Immature natural killer cell (primary cell): Measurements from ENCODE around the gene NPAS3. TPM values are rescaled to one million over a fixed set of nuclear protein-coding genes. Genes with fewer than 3 reads are reported as not detected.

Source experiments
- DNase-seq, 3 donors: peaks; one replicate each; pipeline ENCODE4 v3.0.0; 2022; ENCODE audit warnings: mixed read lengths in 1 of 3
- H3K27ac Mint-ChIP-seq, 6 donors: one replicate each; pipeline ENCODE4 v1.8.0; 2020; ENCODE audit warnings: mixed read lengths in 6 of 6, mild to moderate bottlenecking in 5 of 6, inconsistent platforms in 4 of 6, moderate library complexity in 3 of 6
- H3K27me3 Mint-ChIP-seq, 3 donors: one replicate each; pipeline ENCODE4 v1.8.0; 2020 to 2021; ENCODE audit warnings: low read depth in 3 of 3, mild to moderate bottlenecking in 3 of 3, mixed read lengths in 3 of 3, moderate library complexity in 3 of 3, inconsistent platforms in 1 of 3
- H3K36me3 Mint-ChIP-seq, 3 donors: one replicate each; pipeline ENCODE4 v1.8.0; 2020; ENCODE audit warnings: mixed read lengths in 3 of 3, inconsistent platforms in 2 of 3, mild to moderate bottlenecking in 2 of 3
- H3K4me1 Mint-ChIP-seq, 2 donors: one replicate each; pipeline ENCODE4 v1.8.0; 2020; ENCODE audit warnings: inconsistent platforms in 2 of 2, mild to moderate bottlenecking in 2 of 2, mixed read lengths in 2 of 2, moderate library complexity in 1 of 2
- H3K4me3 Mint-ChIP-seq, 5 donors: one replicate each; pipeline ENCODE4 v1.8.0; 2020; ENCODE audit warnings: mild to moderate bottlenecking in 5 of 5, mixed read lengths in 5 of 5, inconsistent platforms in 3 of 5, moderate library complexity in 3 of 5
- H3K9me3 Mint-ChIP-seq, 6 donors: one replicate each; pipeline ENCODE4 v1.8.0; 2020; ENCODE audit warnings: mild to moderate bottlenecking in 6 of 6, mixed read lengths in 6 of 6, inconsistent platforms in 4 of 6, moderate library complexity in 3 of 6
- polyA plus RNA-seq, 3 donors: library from polyadenylated mRNA; unstranded; fragments of 300-500 nt; fragmentation: Illumina TruSeq; gene quantifications; one replicate each; pipeline ENCODE4 v1.2.3, GENCODE V29; 2021

Gene NPAS3
- polyA plus RNA-seq, 3 donors from 2014 or later, result not detected

DNA sequence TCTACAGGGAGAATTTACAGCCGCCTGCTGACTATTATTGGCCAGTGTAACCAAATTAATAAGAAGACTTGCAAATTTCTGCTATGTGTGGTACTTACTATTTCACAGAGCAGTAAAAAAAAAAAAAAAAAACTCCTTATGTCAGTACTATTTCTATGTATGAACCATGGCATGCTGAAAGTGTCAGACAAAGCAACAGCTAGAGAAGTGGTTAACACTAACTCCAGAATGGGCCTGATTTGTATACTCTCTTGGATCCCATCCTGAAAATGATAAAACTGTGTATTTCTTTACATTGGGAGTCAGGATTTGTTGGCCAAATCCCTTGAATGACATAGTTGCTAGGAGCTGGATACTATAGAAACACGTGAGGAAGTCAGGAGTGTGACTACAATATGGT, 595.4 kb downstream of the NPAS3 start:
- no peak overlapping the region for H3K4me3 Mint-ChIP-seq

DNA sequence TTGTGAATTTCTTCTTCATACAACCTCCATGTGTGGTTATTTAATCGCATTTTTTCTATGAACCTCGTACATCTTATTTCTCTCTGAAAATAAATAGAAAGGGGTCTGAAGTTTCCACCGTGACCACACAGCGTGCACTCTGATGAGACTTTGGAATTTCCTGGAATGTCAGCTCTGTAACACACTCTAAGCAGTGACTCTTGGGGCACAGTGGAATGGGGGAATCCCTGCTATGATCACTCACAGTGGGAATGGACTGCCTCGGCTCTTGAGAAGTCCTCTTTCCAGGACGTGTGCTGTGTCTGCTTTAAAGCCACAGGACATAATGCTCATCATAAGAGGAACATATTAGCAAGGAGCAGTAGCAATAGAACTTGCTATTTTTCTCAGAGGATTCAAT, 596.0 kb downstream of the NPAS3 start:
- H3K36me3 Mint-ChIP-seq, result no peaks in the 10 kb centered on the region
- H3K9me3 Mint-ChIP-seq, result peaks cover 0 to 8% (median 5%) of the 10 kb centered on the region in 6 donors
- no peaks in the 10 kb centered on the region for H3K27me3 Mint-ChIP-seq
- no peaks in the 10 kb centered on the region for H3K4me1 Mint-ChIP-seq
- no peak overlapping the region for H3K27ac Mint-ChIP-seq
- no peak for DNase-seq
- H3K4me3 Mint-ChIP-seq, result no peak overlapping the region

More for the DNA sequence above, 595.4 kb downstream of the NPAS3 start:
- no peaks in the 10 kb centered on the region for H3K27me3 Mint-ChIP-seq
- no peaks in the 10 kb centered on the region for H3K4me1 Mint-ChIP-seq
- no peak for DNase-seq
- peaks cover 0 to 12% (median 5%) of the 10 kb centered on the region in 6 donors for H3K9me3 Mint-ChIP-seq
- no peaks in the 10 kb centered on the region for H3K36me3 Mint-ChIP-seq
- no peak overlapping the region for H3K27ac Mint-ChIP-seq

DNA sequence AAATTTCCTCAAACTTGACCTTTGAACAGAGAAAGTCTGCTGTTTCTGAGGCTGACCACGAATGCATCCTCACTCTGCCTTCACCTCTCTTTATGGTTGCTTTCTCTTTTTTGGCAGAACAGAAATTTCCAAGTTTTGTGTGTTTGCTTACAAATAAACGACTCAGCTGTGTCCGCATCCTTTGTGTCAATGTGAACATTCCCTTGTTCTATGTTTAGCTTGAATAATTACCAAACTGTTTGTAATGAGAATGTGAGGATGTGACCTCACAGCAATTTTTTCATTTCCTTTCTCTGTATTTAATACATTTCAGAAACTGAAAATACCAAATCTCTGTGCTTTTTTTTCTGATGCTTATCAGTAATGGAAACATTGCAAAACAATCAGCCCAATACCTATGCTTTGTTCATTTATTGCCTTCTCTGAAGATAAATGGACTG, 601.3 kb downstream of the NPAS3 start:
- no peak for DNase-seq
- Mint-ChIP-seq H3K36me3 (no peaks in the 10 kb centered on the region), H3K4me3 (no peak overlapping the region), H3K9me3 (peaks cover 3 to 23% (median 6%) of the 10 kb centered on the region in 6 donors), H3K27me3 (no peaks in the 10 kb centered on the region), H3K4me1 (no peaks in the 10 kb centered on the region), H3K27ac (no peak overlapping the region)

- no peak overlapping the region for H3K27ac Mint-ChIP-seq
- peaks cover 3 to 23% (median 6%) of the 10 kb centered on the region in 6 donors for H3K9me3 Mint-ChIP-seq
- no peaks in the 10 kb centered on the region for H3K36me3 Mint-ChIP-seq
- H3K4me1 Mint-ChIP-seq, result no peaks in the 10 kb centered on the region
- no peak for DNase-seq
- no peak overlapping the region for H3K4me3 Mint-ChIP-seq
- no peaks in the 10 kb centered on the region for H3K27me3 Mint-ChIP-seq
Observed at GRCh38 chr14:33541171-33541570, 602.5 kb downstream of the NPAS3 start.

DNA sequence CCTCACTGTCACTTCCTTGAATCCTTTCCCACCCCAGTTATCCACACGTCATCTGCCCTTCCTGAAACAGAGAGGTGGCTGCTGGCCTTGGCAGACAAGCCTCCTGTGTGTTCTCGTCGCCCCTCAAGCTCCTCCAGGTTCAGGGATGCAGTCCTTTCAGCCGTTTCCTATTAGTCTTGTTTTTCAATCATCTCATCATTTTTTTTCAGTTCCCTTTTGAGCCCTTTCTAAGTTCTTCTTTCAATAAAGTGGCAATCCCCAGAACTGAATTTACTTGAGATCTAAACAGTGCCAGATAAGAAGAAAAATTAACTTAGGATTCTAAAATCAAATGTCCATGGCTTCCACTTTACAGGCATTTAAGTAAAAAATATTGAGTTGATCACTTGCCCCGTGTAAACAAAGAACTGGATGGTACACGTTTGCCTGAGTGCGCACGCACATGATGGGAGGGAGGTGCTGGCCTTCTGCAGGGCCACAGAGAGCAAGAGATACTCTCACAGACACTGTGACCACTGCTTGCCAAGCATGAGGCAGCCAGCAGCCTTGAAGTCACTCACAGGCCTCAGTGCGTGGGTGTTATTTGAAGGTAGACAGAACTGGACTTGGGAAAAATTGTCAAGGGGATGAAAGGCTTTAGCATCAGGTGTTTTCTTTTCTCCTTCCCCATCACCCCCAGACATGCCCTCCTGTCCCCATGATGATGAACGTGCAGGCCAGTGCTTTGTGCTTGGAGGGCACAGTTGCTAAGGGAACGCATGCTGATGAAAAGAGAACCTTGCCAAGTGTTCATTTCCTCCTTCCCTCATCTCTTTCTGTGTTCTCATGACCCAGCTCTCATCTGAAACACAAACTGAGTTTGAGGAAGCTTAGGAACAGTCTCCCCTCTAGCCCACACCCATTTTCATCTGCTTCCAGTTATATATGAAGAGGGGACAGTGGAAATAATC, 603.9 kb downstream of the NPAS3 start:
- Mint-ChIP-seq H3K4me3 (no peak overlapping the region), H3K4me1 (no peaks in the 10 kb centered on the region), H3K27ac (no peak overlapping the region), H3K27me3 (no peaks in the 10 kb centered on the region), H3K9me3 (peaks cover 2 to 19% (median 3%) of the 10 kb centered on the region in 6 donors), H3K36me3 (no peaks in the 10 kb centered on the region)
- DNase-seq, result no peak

GRCh38 chr14:33545696-33546095, 607.0 kb downstream of the NPAS3 start:
- H3K4me1 Mint-ChIP-seq, result no peaks in the 10 kb centered on the region
- H3K9me3 Mint-ChIP-seq, result peaks cover 0 to 18% (median 2%) of the 10 kb centered on the region in 6 donors
- no peak overlapping the region for H3K4me3 Mint-ChIP-seq
- H3K27me3 Mint-ChIP-seq, result peaks cover 0 to 1% (median 0%) of the 10 kb centered on the region in 3 donors
- no peak overlapping the region for H3K27ac Mint-ChIP-seq
- H3K36me3 Mint-ChIP-seq, result no peaks in the 10 kb centered on the region
- DNase-seq, result no peak

DNA sequence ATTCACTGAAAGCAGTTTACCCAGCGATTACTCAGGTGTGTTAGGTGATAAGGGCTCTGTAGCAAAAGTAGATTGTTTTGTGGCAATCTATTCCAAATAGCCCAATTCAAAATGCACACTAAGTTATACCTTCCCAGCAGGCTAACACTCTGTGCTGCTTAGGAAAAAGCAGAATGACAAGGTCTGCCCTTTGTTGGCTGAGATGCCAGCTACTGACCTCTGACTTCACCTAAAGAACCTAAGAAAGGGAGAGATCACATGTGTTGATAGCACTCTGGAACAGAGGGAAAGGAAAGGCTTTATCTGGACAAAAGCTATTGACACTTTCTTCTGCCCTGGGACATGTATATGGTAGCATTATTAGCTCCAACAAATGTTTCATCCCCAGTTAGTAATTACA, 609.9 kb downstream of the NPAS3 start:
- H3K9me3 Mint-ChIP-seq, result peaks cover 0 to 10% (median 3%) of the 10 kb centered on the region in 6 donors
- H3K4me1 Mint-ChIP-seq, result no peaks in the 10 kb centered on the region
- H3K4me3 Mint-ChIP-seq, result no peak overlapping the region
- no peaks in the 10 kb centered on the region for H3K36me3 Mint-ChIP-seq
- peaks cover 0 to 1% (median 0%) of the 10 kb centered on the region in 3 donors for H3K27me3 Mint-ChIP-seq
- no peak for DNase-seq
- H3K27ac Mint-ChIP-seq, result no peak overlapping the region

- H3K9me3 Mint-ChIP-seq, result peaks cover 0 to 19% (median 4%) of the 10 kb centered on the region in 6 donors
- no peak for DNase-seq
- H3K4me3 Mint-ChIP-seq, result no peak overlapping the region
- H3K27ac Mint-ChIP-seq, result no peak overlapping the region
- no peaks in the 10 kb centered on the region for H3K36me3 Mint-ChIP-seq
- H3K4me1 Mint-ChIP-seq, result no peaks in the 10 kb centered on the region
- peaks cover 0 to 1% (median 0%) of the 10 kb centered on the region in 3 donors for H3K27me3 Mint-ChIP-seq
Observed at GRCh38 chr14:33551963-33552362, 613.3 kb downstream of the NPAS3 start.

DNA sequence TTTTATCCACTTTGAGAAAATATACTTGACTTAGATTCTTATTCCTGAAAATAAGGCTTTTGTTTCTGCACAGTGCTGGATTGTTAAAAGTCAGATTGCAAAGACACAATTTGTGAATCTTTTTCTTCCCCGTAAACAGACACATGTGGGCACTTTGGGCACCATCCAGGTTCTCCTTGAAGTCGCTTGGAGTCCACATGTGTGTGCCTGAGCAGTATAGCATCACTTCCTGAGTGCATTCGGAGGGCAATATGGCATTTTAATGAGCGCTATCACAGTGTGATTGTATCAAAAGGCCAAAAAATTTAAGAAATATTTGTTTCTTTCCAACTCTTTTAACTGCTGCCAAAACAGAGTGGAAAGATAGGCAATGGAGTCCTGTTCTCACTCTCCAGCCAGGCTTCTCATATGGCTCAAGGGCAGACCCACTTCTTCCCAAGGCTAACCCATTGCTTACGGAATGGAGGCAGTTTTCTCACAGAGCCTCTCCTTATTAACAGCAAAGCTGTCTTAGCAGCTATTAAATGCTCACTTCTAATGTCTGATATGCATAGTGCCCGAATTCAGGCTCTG, 615.1 kb downstream of the NPAS3 start:
- Mint-ChIP-seq H3K4me1 (no peaks in the 10 kb centered on the region), H3K9me3 (peaks cover 0 to 23% (median 4%) of the 10 kb centered on the region in 6 donors), H3K4me3 (no peak overlapping the region), H3K27ac (no peak overlapping the region), H3K27me3 (peaks cover 0 to 1% (median 0%) of the 10 kb centered on the region in 3 donors), H3K36me3 (no peaks in the 10 kb centered on the region)
- no peak for DNase-seq

- Mint-ChIP-seq H3K9me3 (peaks cover 0 to 23% (median 4%) of the 10 kb centered on the region in 6 donors), H3K36me3 (no peaks in the 10 kb centered on the region), H3K4me3 (no peak overlapping the region), H3K27me3 (no peaks in the 10 kb centered on the region), H3K4me1 (no peaks in the 10 kb centered on the region), H3K27ac (no peak overlapping the region)
- no peak for DNase-seq
Observed at GRCh38 chr14:33554988-33555387, 616.3 kb downstream of the NPAS3 start.

DNA sequence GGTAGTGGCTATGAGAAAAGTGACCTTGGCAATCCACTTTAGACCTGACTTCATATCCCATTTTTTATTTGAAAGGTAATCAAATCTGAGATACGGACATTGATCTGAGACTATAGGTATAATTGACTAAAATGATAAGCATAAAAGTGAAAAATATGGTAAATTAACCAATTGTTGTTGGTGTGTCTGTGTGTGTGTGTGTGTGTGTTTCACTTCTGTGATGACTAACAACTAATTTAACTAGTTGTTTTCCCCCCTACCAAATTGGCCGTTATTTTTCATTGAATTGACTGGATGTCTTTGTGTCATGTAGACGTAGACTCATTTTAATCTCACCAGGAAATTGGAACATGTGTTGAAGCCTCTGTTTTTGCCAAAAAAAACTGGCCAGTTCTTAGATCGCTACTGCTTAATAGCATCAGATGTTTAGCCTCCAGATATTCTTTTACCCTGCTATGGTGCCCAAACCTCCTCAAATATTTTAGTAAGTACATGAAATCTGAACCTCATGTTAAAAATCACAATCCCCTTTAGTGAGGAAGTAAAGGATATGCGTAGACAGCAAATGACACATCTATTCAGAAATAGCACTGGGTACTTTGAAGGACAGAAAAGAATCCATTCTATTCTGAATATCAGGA, 617.2 kb downstream of the NPAS3 start:
- Mint-ChIP-seq H3K4me1 (no peaks in the 10 kb centered on the region), H3K27ac (no peak overlapping the region)

DNA sequence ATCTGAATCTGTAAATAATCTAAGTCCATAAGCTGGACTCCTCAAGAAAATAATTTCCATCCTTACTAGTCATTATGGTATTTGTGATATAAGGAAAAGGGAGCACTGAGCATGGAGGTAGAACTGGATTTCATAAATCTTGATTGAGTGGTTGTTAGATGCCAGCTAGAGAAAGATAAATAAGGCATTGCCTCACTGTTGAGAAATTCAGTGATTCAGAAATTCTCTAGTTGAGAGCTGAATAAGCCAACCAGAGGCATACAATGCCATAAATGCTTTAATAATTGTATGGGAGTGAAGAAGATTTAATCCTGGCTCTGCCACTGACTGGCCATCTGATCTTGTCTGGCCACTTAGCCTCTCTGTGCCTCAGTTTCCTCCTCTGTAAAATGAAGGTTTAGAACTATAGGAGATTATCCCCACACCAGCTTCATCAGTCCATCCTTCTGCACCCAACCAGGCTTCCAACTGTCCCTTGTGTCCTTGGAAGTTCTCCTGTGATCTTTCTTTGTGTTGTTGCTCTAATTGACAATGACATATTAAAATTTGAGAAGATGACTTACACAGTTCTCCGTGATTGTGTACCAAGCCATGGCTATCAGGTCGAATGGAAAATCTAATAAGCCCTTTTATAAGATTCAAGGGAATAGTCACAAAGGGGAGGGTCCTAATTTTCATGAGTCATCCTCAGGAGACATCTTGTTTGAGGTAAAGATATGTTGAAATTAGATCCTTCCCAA, 617.9 kb downstream of the NPAS3 start:
- no peaks in the 10 kb centered on the region for H3K36me3 Mint-ChIP-seq
- H3K9me3 Mint-ChIP-seq, result peaks cover 0 to 37% (median 5%) of the 10 kb centered on the region in 6 donors
- H3K27me3 Mint-ChIP-seq, result peaks cover 0 to 3% (median 0%) of the 10 kb centered on the region in 3 donors
- no peak for DNase-seq
- H3K4me1 Mint-ChIP-seq, result no peaks in the 10 kb centered on the region
- no peak overlapping the region for H3K27ac Mint-ChIP-seq
- no peak overlapping the region for H3K4me3 Mint-ChIP-seq

More for the DNA sequence above, 617.2 kb downstream of the NPAS3 start:
- Mint-ChIP-seq H3K4me3 (no peak overlapping the region), H3K36me3 (no peaks in the 10 kb centered on the region), H3K27me3 (no peaks in the 10 kb centered on the region), H3K9me3 (peaks cover 0 to 31% (median 4%) of the 10 kb centered on the region in 6 donors)
- DNase-seq, result no peak

DNA sequence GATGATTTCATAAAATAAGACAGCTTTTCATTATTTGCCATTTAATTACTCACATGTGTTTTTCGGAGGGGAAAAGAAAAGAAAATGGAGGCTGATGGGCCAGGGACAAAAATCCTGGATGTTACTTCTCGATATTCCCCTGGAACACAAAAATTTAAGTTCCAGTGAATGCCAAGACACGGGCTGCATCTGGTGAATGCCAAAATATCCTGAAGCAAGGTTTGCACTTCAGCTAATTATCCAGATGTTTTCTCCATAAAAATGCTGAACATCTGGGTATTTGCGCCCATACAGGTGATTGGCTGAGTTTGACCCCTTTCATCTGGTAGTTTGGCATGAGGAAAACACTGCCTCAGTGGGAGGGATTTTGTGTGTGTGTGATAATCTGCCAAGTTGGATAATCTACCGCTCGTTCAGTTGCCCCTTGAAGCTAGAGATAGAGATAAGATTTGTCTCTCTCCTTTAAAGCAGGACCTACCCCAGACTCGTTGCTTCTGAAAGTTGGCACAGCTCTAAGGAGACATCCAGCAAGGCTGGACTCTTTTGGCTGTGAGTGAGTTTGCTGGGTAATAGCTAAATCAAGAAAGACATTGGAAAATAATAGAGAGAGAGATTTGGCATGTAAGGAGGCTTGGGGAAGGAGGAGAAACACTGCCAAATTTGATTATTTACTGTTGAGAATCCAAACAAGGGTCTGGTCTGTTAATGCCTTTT, 622.2 kb downstream of the NPAS3 start:
- Mint-ChIP-seq H3K27ac (no peak overlapping the region), H3K4me1 (peaks cover 0 to 3% of the 10 kb centered on the region in 2 donors), H3K36me3 (no peaks in the 10 kb centered on the region), H3K4me3 (no peak overlapping the region), H3K27me3 (peaks cover 0 to 3% (median 0%) of the 10 kb centered on the region in 3 donors), H3K9me3 (peaks cover 0 to 36% (median 2%) of the 10 kb centered on the region in 6 donors)
- DNase-seq, result no peak
